DMS153 treated with DMSO at 0.1 percent for 48 hours (cell line): Measurements from ENCODE around the gene POU6F2.
"Not testable (repeated sequence)": the region's sequence is repeated elsewhere in the genome, so short reads cannot be mapped to it uniquely, and the experiment has no call there.

Source experiments
- DNase-seq: peaks from one replicate; lab custom pipeline; 2025; ENCODE audit not compliant: unreplicated experiment; lab: John Stamatoyannopoulos, UW

POU6F2 gene

GRCh38 chr7:38978491-38978890 is 782 bp downstream of the POU6F2 start:
- DNase-seq, result no peak

GRCh38 chr7:38992203-38992602 is 14.5 kb downstream of the POU6F2 start:
- DNase-seq, result no peak

GRCh38 chr7:39001595-39001994 is 23.9 kb downstream of the POU6F2 start:
- DNase-seq, result no peak

GRCh38 chr7:39002755-39003154 is 25.0 kb downstream of the POU6F2 start:
- no peak for DNase-seq

DNA sequence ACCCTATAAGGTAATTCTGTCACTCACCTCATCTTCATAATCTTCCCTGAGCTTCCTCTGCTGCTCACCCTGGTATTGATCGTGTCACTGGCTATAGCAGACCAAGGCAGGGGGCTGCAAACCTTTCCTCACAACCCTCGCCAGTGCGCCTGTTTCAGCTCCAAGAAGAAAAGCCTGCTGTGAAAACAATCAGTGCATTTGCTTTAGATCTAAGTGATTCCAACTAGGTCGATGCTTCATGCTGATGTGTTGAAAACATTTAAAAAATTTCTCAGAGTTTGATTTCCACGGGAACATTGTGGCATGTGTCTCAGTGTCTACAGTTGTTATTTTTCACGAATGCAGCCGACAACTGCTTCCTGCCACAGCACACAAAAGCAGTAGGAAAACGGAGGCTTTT is 27.3 kb downstream of the POU6F2 start:
- no peak for DNase-seq

- no peak for DNase-seq
Observed at GRCh38 chr7:39005461-39005860, 27.8 kb downstream of the POU6F2 start.

GRCh38 chr7:39013049-39013939 is 35.6 kb downstream of the POU6F2 start:
- not testable (repeated sequence) for DNase-seq

DNA sequence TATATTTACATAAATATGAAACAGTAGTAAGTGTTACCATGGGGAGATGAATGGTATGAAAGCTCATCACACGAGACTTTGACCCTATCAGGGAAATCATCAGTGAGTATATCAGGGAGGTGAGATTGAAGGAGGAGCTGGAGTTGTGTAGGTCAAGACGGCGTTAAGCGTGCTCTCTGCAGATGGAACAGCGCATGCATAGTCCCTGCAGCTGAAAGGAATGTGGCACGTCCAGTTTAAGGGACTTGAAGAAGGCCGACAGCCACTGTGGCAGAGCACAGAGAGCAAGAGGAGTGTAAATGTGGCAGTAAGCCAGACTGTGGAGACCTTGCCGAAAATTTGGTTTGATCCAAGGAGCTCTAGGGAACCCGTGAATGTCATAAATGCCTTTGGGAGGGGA is 38.9 kb downstream of the POU6F2 start:
- no peak for DNase-seq

DNA sequence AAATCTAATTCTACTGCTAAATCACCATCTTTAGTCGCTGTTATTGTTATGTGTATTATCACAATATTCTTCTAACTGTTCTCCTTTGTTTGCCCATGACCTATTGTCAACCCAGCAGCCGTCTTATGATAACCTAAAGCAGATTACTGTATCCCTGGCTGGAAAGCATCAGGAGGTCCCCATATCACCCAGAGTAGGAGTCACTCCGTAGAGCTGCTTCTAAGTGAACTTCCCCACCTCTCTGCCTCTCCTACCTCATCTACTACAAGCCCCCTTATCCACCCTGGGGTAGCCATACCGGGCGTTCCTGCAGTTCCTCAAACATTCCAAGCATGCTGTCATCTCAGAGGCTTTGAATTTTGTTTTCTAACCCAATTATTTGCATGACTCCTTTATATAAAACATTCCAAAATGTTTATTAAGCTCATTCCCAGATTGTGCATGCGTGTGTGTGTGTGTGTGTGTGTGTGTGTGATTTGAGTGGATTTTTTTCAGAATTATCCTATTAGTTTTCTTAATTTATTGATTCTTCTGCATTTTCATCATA is 39.7 kb downstream of the POU6F2 start:
- DNase-seq, result no peak

DNA sequence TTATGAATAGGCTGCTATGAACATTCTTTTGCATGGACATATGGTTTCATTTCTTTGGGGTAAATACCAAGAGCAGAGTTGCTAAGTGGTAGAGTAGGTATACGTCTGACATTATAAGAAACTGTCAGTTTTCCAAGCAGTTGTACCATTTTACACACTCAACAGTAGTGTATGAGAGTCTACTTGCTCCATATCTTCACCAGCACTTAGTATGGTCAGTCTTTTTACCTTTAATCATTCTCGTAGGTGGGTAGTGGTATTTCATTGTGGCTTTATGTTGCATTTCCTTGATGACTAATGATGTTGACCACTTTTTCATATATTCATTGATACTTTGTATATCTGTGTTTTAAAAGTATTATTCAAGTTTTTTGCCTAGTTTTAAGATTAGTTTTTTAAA is 45.1 kb downstream of the POU6F2 start:
- no peak for DNase-seq

- no peak for DNase-seq
Observed at GRCh38 chr7:39027491-39027890, 49.8 kb downstream of the POU6F2 start.

- no peak for DNase-seq
Observed at GRCh38 chr7:39033885-39034624, 56.3 kb downstream of the POU6F2 start.

DNA sequence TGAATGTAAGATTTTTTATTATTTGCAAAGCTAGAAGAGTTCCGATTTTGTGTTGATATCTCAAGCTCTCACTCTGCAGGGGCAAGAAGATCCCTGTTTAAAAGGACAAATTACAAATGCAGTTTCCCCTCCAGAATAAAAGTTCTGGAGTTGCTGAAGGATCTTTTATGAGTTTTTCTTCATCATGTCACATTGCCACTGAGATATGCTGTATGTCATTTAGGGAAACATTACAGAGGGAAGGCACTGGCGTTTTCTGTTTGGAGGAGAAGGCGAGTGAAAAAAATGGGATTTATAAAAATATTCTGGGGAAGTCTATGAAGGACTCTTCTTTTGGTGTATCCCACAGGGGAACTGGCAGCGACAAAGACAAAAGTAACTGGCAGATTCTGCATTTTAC is 57.4 kb downstream of the POU6F2 start:
- no peak for DNase-seq

DNA sequence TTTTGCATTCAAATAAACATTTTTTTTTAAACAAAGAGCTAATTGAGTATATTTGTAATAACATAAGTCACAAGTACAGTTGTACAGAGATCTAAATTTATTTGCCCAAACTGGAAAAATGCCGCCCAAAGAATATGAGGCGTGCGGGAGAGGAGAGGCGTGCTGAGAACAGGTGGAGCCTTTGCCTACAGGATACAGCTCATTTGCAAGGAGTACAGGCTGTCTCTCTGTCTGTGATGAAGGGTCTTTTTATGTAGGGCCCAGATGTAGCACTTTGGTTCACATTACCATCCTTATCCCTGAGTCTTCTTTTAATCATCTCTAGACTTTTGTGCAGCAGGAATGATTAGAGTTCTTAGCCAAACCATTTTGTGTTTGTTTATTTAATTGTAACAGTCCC is 58.2 kb downstream of the POU6F2 start:
- no peak for DNase-seq

- DNase-seq, result no peak
Observed at GRCh38 chr7:39042670-39043069, 65.0 kb downstream of the POU6F2 start.

DNA sequence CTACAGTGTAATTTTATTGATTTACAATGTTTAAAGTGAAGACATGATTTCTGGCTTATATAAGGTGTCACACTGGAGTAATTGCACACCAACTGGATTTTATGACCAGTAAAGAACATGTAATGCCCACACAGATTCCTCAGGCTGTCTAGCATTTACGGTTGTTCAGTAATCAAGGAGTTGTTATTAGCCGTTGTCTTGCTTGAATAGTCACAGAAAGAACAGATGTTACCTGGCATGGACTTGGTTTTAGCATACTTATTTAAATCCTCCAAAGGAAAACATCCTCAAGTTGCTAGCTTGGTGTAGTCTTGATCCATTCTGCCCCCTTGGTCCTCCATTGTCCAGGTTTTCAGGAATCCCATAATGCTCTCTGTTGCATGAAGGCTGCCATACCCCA is 65.8 kb downstream of the POU6F2 start:
- DNase-seq, result no peak

GRCh38 chr7:39044489-39044888 is 66.8 kb downstream of the POU6F2 start:
- no peak for DNase-seq

GRCh38 chr7:39045231-39045630 is 67.5 kb downstream of the POU6F2 start:
- DNase-seq, result no peak

- DNase-seq, result no peak
Observed at GRCh38 chr7:39051279-39051678, 73.6 kb downstream of the POU6F2 start.

- DNase-seq, result peak; percentile 91
Observed at GRCh38 chr7:39051707-39052106, 74.0 kb downstream of the POU6F2 start.

DNA sequence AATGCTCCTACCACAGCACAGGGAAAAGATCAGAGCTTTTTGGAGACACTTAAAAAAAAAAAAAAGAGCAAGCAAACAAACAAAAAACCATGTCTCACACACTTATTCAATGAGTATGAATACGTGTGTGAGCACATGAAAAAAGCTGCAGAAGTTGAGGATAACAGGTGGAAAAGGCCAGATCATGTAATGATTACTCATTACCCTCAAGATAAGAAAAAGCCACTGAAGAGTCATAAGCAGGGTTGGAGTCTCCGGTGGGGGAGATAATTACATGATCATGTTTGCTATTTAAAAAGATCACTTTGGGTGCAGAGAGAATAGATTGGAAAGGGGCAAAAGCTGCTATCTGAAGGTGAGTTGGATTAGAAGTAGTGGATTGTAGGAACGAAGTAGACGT is 77.0 kb downstream of the POU6F2 start:
- DNase-seq, result no peak

GRCh38 chr7:39056153-39056552 is 78.4 kb downstream of the POU6F2 start:
- no peak for DNase-seq
